Ascending aorta (tissue), 2 donors: ENCODE measurements around the gene MAEA. TPM values are rescaled to one million over a fixed set of nuclear protein-coding genes. Genes with fewer than 3 reads are reported as not detected.

Experiments
- DNase-seq, 2 donors: peaks; one replicate each; pipeline ENCODE4 v3.0.0-alpha.2; 2019; ENCODE audit warnings: low spot score in 2 of 2
- H3K27ac ChIP-seq, 2 donors: fragments of 200-600 bp; sonication (generic); one replicate each; pipeline ENCODE4 v1.5.1; 2016 to 2017; ENCODE audit warnings: mild to moderate bottlenecking in 1 of 2
- H3K27me3 ChIP-seq: fragments of 200-600 bp; sonication (generic); one replicate; pipeline ENCODE4 v1.5.1; 2017
- H3K36me3 ChIP-seq, 2 donors: fragments of 200-600 bp; sonication (generic); one replicate each; pipeline ENCODE4 v1.5.1; 2016
- H3K4me1 ChIP-seq, 2 donors: fragments of 200-600 bp; sonication (generic); one replicate each; pipeline ENCODE4 v1.5.1; 2016 to 2017; ENCODE audit warnings: mild to moderate bottlenecking in 1 of 2
- H3K4me3 ChIP-seq, 2 donors: fragments of 200-600 bp; sonication (generic); one replicate each; pipeline ENCODE4 v1.5.1; 2016 to 2017; ENCODE audit warnings: mild to moderate bottlenecking in 1 of 2
- H3K9me3 ChIP-seq, 2 donors: fragments of 200-600 bp; sonication (generic); one replicate each; pipeline ENCODE4 v1.5.1; 2016
- CTCF ChIP-seq, 3 experiments: fragments of 200-600 bp in 2 of 3; fragments of 450-650 bp in 1 of 3; sonication (generic) in 2 of 3; IDR thresholded peaks; one replicate each; pipeline ENCODE4 v1.5.1; 2016 to 2019; ENCODE audit warnings: antibody characterized with exemption in 3 of 3, mild to moderate bottlenecking in 1 of 3, moderate library complexity in 1 of 3
- intact Hi-C: fragments of 100-400 bp; cut with DNase I; formaldehyde crosslinking; loops from one replicate; pipeline ENCODE4 v1.15.1; 2023
- total RNA-seq: library from RNA; depleted of rRNA; stranded (reverse); fragments of >200 nt; gene quantifications from one replicate; pipeline ENCODE4 v1.1.0, GENCODE V29; 2016

The MAEA gene
- total RNA-seq, 1 donor from 2014 or later = 56.3 TPM

GRCh38 chr4:1250921-1251772 lies 38.5 kb upstream of the MAEA start:
- Histone ChIP-seq H3K9me3 (peaks cover 0 to 24% of the 10 kb centered on the region in 2 donors), H3K27ac (no peak overlapping the region), H3K27me3 (no peaks in the 10 kb centered on the region), H3K4me1 (peaks cover 17 to 21% of the 10 kb centered on the region in 2 donors), H3K4me3 (no peak overlapping the region), H3K36me3 (peaks cover 0 to 7% of the 10 kb centered on the region in 2 donors)
- TF ChIP-seq CTCF (IDR thresholded peaks at IDR 0.05) = no peak
- DNase-seq = peak in 1 of 2 donors; percentile 62
- intact Hi-C loops = no loop called here

- H3K4me3 ChIP-seq = no peak overlapping the region
- DNase-seq = no peak
- intact Hi-C loops = no loop called here
- TF ChIP-seq CTCF (IDR thresholded peaks at IDR 0.05) = no peak
- no peak overlapping the region for H3K27ac ChIP-seq
- H3K4me1 ChIP-seq = peaks cover 11 to 16% of the 10 kb centered on the region in 2 donors
- peaks cover 0 to 25% of the 10 kb centered on the region in 2 donors for H3K9me3 ChIP-seq
- H3K36me3 ChIP-seq = peaks cover 0 to 7% of the 10 kb centered on the region in 2 donors
- no peaks in the 10 kb centered on the region for H3K27me3 ChIP-seq
Measured at GRCh38 chr4:1251773-1252066, 38.0 kb upstream of the MAEA start.

GRCh38 chr4:1252928-1253492 lies 36.7 kb upstream of the MAEA start:
- TF ChIP-seq CTCF (IDR thresholded peaks at IDR 0.05) = no peak
- peaks cover 0 to 7% of the 10 kb centered on the region in 2 donors for H3K36me3 ChIP-seq
- DNase-seq = no peak
- H3K4me1 ChIP-seq = peaks cover 4 to 8% of the 10 kb centered on the region in 2 donors
- peaks cover 4 to 31% of the 10 kb centered on the region in 2 donors for H3K9me3 ChIP-seq
- no peak overlapping the region for H3K27ac ChIP-seq
- no peaks in the 10 kb centered on the region for H3K27me3 ChIP-seq
- intact Hi-C loops = no loop called here
- H3K4me3 ChIP-seq = no peak overlapping the region

GRCh38 chr4:1253831-1254230 lies 35.9 kb upstream of the MAEA start:
- Histone ChIP-seq H3K27me3 (no peaks in the 10 kb centered on the region), H3K4me1 (peaks cover 4 to 8% of the 10 kb centered on the region in 2 donors), H3K27ac (no peak overlapping the region), H3K4me3 (no peak overlapping the region), H3K36me3 (peaks cover 0 to 7% of the 10 kb centered on the region in 2 donors), H3K9me3 (peaks cover 7 to 36% of the 10 kb centered on the region in 2 donors)
- DNase-seq = no peak
- no peak for TF ChIP-seq CTCF (IDR thresholded peaks at IDR 0.05)
- intact Hi-C loops = no loop called here

GRCh38 chr4:1255151-1255550 lies 34.5 kb upstream of the MAEA start:
- intact Hi-C loops = no loop called here
- no peak for TF ChIP-seq CTCF (IDR thresholded peaks at IDR 0.05)
- DNase-seq = no peak
- H3K27ac ChIP-seq = no peak overlapping the region
- peaks cover 0 to 7% of the 10 kb centered on the region in 2 donors for H3K36me3 ChIP-seq
- H3K4me3 ChIP-seq = no peak overlapping the region
- peaks cover 7 to 36% of the 10 kb centered on the region in 2 donors for H3K9me3 ChIP-seq
- H3K27me3 ChIP-seq = no peaks in the 10 kb centered on the region
- H3K4me1 ChIP-seq = peaks cover 2 to 4% of the 10 kb centered on the region in 2 donors
